GM18951 (cell line): Measurements from ENCODE around the gene CFAP61.

Experiments
- POLR2A ChIP-seq: IDR thresholded peaks from 4 replicates; pipeline ENCODE4 v1.6.1; 2011; ENCODE audit warnings: mild to moderate bottlenecking; ENCODE audit not compliant: insufficient read length, insufficient read depth; ENCODE audit errors: extremely low read depth
- in situ Hi-C: fragments of 300-500 bp; cut with MboI; formaldehyde crosslinking; loops from one replicate; pipeline ENCODE4 v1.12.0; 2022; ENCODE audit warnings: low sequenced_read_pairs, mixed read lengths, inconsistent platforms; ENCODE audit not compliant: unreplicated experiment

Gene CFAP61

GRCh38 chr20:20020908-20021307, 31.4 kb upstream of the CFAP61 start:
- in situ Hi-C loops: no loop called here
- no peak for TF ChIP-seq POLR2A

GRCh38 chr20:20021835-20022234, 30.5 kb upstream of the CFAP61 start:
- TF ChIP-seq POLR2A: no peak
- in situ Hi-C loops: no loop called here

DNA sequence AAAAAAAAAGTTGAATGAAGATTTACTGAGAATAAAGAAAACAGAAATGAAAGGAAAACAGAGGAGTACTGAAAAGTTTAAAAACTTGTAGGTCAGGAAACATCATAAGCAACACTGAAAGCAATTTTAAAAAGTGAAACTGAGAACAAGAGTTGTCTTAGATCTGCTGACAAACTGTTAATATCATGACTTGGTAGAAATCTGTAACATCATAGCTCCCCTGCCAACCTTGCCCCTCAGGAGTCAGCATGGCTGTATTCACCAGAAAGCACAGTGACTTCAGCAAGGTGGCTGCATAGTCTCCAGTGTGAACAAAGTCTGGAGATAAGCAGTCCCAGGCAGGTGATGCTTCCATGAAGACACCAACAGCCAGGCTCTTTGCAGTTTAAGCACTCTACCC, 29.8 kb upstream of the CFAP61 start:
- in situ Hi-C loops: no loop called here
- no peak for TF ChIP-seq POLR2A

- in situ Hi-C loops: no loop called here
These were observed 28.9 kb upstream of the CFAP61 start for GRCh38 chr20:20023395-20023794.

GRCh38 chr20:20024942-20025341, 27.4 kb upstream of the CFAP61 start:
- no peak for TF ChIP-seq POLR2A
- in situ Hi-C loops: no loop called here

More at GRCh38 chr20:20023395-20023794, 28.9 kb upstream of the CFAP61 start:
- TF ChIP-seq POLR2A: no peak

DNA sequence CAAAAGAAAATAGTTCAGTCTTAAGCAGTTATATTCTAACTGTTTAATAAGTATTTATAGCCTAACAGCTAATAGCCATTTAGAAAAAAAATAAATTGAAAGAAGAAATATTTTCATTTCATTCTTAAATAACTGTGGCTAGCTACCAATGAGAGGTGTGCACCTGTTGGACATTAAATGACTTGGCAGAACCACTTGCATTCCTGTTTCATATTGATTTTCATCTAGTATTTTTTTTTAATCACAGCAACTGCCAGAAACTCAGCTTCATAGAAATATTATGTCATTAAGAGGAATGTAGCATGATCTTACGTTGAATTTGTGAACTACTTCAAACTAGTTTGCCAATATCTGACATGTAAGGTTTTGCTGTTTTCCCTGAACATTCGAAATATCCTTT, 25.0 kb upstream of the CFAP61 start:
- no peak for TF ChIP-seq POLR2A
- in situ Hi-C loops: no loop called here

GRCh38 chr20:20031790-20032189, 20.5 kb upstream of the CFAP61 start:
- in situ Hi-C loops: no loop called here
- no peak for TF ChIP-seq POLR2A

DNA sequence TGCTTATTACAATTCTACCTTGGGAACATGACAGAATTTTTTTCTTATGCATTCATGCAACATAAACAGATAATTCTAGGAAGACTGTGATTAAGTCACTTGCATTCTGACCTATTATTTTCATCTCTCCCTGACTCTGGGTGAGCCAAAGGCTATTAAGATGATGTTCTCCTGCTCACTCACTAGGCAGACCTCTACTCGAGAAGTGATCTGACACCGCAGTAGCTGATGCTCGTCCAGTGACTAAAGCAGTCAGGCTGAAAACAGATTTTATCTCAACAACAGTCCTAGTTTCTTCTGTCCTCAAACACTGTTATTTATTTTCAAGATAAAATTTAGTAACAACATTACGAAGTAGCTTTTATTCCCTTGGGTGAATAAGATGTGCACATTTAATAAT, 17.8 kb upstream of the CFAP61 start:
- no peak for TF ChIP-seq POLR2A
- in situ Hi-C loops: no loop called here

DNA sequence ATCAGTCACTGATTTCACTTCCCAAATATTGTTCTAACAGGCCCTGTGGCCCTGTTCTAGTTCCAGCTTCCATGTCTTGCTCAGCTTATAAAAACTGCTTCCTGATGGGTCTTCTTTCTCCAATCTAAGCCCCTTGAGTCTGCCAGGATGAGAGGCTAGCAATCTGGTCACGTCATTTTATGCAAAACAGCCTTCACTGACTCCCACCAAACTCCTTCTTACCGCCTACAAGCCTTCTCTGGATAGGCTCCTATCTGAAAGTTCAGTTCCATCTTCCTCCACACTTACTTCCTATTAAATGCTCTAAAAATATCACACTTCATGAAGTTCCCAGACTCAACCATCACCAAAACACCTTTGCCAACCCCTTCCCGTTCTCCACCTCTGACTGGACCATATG, 15.6 kb upstream of the CFAP61 start:
- TF ChIP-seq POLR2A: no peak
- in situ Hi-C loops: no loop called here

GRCh38 chr20:20037960-20038359, 14.4 kb upstream of the CFAP61 start:
- TF ChIP-seq POLR2A: no peak
- in situ Hi-C loops: no loop called here

DNA sequence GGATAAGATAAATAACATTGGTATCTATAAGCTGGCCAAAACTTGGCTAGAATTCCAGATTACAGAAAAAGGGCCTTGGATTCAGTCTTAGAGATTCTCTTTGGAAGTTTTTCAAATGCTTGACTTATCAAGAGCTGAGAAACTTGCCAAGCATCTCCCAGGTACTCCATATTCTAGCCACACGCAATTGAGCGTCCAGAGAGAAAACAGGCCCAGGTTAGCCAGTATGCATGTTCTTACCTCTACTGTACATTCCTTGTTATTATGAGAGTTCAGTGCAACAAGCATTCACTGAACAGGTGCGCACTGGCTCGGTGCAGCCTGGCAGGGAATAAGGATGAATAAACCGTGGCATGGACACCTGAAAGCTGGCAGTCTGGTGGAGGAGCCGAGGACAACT, 13.7 kb upstream of the CFAP61 start:
- TF ChIP-seq POLR2A: no peak
- in situ Hi-C loops: no loop called here

- TF ChIP-seq POLR2A: no peak
- in situ Hi-C loops: no loop called here
These were observed 12.5 kb upstream of the CFAP61 start for GRCh38 chr20:20039752-20040387.

- in situ Hi-C loops: no loop called here
- no peak for TF ChIP-seq POLR2A
These were observed 612 bp upstream of the CFAP61 start for GRCh38 chr20:20051767-20052073.

GRCh38 chr20:20060234-20060998, 8.1 kb downstream of the CFAP61 start:
- TF ChIP-seq POLR2A: no peak
- in situ Hi-C loops: no loop called here
